Calu3 (cell line): ENCODE measurements around the gene TRA2A. TPM values are rescaled to one million over a fixed set of nuclear protein-coding genes. Genes with fewer than 3 reads are reported as not detected.
"Not testable (repeated sequence)": the region's sequence is repeated elsewhere in the genome, so short reads cannot be mapped to it uniquely, and the experiment has no call there.

Experiments
- BruUV-seq: library from RNA; stranded (reverse); fragments of 400-500 nt; replicated peaks from 2 replicates; lab custom pipeline; 2021; lab: Mats Ljungman, UMichigan
- CTCF ChIA-PET: fragments of 300-600 bp; sonication (Branson Sonifier 250); formaldehyde crosslinking; loops from one replicate; lab custom pipeline; 2022; ENCODE audit warnings: antibody characterized with exemption; lab: Charles Lee
- DNase-seq: peaks from one replicate; pipeline ENCODE4 v3.0.0; 2022
- H3K27ac Mint-ChIP-seq: one replicate; pipeline ENCODE4 v1.8.0; 2022; ENCODE audit warnings: mixed read lengths; ENCODE audit not compliant: unreplicated experiment
- H3K27me3 Mint-ChIP-seq: one replicate; pipeline ENCODE4 v1.8.0; 2022; ENCODE audit warnings: mixed read lengths; ENCODE audit not compliant: unreplicated experiment
- H3K36me3 Mint-ChIP-seq: one replicate; pipeline ENCODE4 v1.8.0; 2022; ENCODE audit warnings: mild to moderate bottlenecking, moderate library complexity, mixed read lengths; ENCODE audit not compliant: insufficient read depth, unreplicated experiment
- H3K4me1 Mint-ChIP-seq: one replicate; pipeline ENCODE4 v1.8.0; 2022; ENCODE audit warnings: mild to moderate bottlenecking, low read depth, mixed read lengths; ENCODE audit not compliant: unreplicated experiment
- H3K4me3 Mint-ChIP-seq: one replicate; pipeline ENCODE4 v1.8.0; 2022; ENCODE audit warnings: mild to moderate bottlenecking, low read depth, moderate library complexity, mixed read lengths; ENCODE audit not compliant: unreplicated experiment
- H3K9me3 Mint-ChIP-seq: one replicate; pipeline ENCODE4 v1.8.0; 2022; ENCODE audit warnings: low read depth, mixed read lengths; ENCODE audit not compliant: unreplicated experiment
- intact Hi-C: fragments of 100-400 bp; cut with micrococcal nuclease; formaldehyde crosslinking; loops from one replicate; pipeline ENCODE4 v1.10.0; 2022; ENCODE audit not compliant: unreplicated experiment
- total RNA-seq: library from RNA; stranded (reverse); gene quantifications from 2 replicates; pipeline ENCODE4 v1.2.3, GENCODE V29; 2022
- TF ChIP-seq, protein P1 (sequence below): fragments of 200-600 bp; IDR thresholded peaks from one replicate; pipeline ENCODE4 v1.8.0; 2022; ENCODE audit warnings: antibody characterized with exemption; ENCODE audit not compliant: unreplicated experiment

TRA2A gene
- total RNA-seq, 1 experiment from 2014 or later = 143 TPM

DNA sequence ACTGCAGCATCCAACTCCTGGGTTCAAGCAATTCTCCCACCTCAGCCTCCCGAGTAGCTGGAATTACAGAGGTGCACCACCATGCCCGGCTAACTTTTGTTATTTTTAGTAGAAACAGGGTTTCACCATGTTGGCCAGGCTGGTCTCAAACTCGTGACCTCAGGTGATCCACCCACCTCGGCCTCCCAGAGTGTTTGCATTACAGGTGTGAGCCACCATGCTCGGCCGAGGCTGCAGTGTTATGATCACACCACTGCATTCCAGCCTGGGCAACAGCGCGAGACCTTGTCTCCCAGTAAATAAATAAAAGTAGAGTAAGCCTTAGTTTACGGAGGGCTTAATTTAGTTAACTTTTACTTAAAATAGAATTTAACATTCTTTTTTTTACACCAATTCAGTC lies 37.8 kb downstream of the TRA2A start:
- H3K4me3 Mint-ChIP-seq = no peak overlapping the region
- CTCF ChIA-PET = no interaction called here
- no peak for DNase-seq
- H3K4me1 Mint-ChIP-seq = peaks cover 10% of the 10 kb centered on the region
- no peak overlapping the region for H3K27ac Mint-ChIP-seq
- TF ChIP-seq, protein P1, sequence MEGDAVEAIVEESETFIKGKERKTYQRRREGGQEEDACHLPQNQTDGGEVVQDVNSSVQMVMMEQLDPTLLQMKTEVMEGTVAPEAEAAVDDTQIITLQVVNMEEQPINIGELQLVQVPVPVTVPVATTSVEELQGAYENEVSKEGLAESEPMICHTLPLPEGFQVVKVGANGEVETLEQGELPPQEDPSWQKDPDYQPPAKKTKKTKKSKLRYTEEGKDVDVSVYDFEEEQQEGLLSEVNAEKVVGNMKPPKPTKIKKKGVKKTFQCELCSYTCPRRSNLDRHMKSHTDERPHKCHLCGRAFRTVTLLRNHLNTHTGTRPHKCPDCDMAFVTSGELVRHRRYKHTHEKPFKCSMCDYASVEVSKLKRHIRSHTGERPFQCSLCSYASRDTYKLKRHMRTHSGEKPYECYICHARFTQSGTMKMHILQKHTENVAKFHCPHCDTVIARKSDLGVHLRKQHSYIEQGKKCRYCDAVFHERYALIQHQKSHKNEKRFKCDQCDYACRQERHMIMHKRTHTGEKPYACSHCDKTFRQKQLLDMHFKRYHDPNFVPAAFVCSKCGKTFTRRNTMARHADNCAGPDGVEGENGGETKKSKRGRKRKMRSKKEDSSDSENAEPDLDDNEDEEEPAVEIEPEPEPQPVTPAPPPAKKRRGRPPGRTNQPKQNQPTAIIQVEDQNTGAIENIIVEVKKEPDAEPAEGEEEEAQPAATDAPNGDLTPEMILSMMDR = no peak
- intact Hi-C loops = no loop called here
- BruUV-seq = no TSS peak
- peaks cover 16% of the 10 kb centered on the region for H3K36me3 Mint-ChIP-seq
- no peaks in the 10 kb centered on the region for H3K9me3 Mint-ChIP-seq
- no peaks in the 10 kb centered on the region for H3K27me3 Mint-ChIP-seq

GRCh38 chr7:23491502-23491901 lies 40.3 kb downstream of the TRA2A start:
- BruUV-seq = no TSS peak
- no peak overlapping the region for H3K27ac Mint-ChIP-seq
- no peak for DNase-seq
- no peak overlapping the region for H3K4me3 Mint-ChIP-seq
- H3K36me3 Mint-ChIP-seq = peaks cover 5% of the 10 kb centered on the region
- H3K4me1 Mint-ChIP-seq = peaks cover 1% of the 10 kb centered on the region
- H3K27me3 Mint-ChIP-seq = no peaks in the 10 kb centered on the region
- H3K9me3 Mint-ChIP-seq = no peaks in the 10 kb centered on the region
- intact Hi-C loops = no loop called here
- CTCF ChIA-PET = interaction anchor here (0.7 kb wide), 1 partner anchor 151 kb away, joined by 14 read pairs; no protein-coding TSS in a partner anchor
- TF ChIP-seq, protein P1 = no peak

DNA sequence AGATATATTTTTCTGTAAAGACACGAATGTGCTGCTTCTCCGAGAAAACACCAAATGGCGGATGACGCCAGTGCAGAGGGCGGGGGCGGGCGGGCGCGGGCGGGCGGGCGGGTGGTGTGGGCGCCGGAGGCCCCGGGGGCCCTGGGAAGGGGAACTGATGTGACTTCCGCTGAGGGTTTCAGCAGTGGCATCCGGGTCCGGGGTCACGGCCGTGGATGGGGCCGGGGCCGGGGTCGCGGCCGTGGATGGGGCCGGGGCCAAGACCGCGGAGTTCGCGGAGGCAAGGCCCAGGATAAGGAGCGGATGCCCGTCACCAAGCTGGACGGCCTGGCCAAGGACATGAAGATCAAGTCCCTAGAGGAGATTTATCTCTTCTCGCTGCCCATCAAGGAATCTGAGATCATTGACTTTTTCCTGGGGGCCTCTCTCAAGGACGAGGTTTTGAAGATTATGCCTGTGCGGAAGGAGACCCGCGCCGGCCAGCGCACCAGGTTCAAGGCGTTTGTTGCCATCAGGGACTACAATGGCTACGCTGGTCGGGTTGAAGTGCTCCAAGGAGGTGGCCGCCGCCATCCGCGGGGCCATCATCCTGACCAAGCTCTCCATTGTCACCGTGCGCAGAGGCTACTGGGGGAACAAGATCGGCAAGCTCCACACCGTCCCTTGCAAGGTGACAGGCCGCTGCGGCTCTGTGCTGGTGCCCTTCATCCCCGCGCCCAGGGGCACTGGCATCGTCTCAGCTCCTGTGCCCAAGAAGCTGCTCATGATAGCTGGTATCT lies 41.2 kb downstream of the TRA2A start:
- no peaks in the 10 kb centered on the region for H3K9me3 Mint-ChIP-seq
- TF ChIP-seq, protein P1 = no peak
- H3K4me3 Mint-ChIP-seq = no peak overlapping the region
- peaks cover 9% of the 10 kb centered on the region for H3K4me1 Mint-ChIP-seq
- H3K27ac Mint-ChIP-seq = no peak overlapping the region
- peaks cover 5% of the 10 kb centered on the region for H3K36me3 Mint-ChIP-seq
- no TSS peak for BruUV-seq
- no peak for DNase-seq
- intact Hi-C loops = no loop called here
- CTCF ChIA-PET = interaction anchor here (0.6 to 0.7 kb wide), 2 partner anchors 227 to 980 kb away, joined by 3 to 10 read pairs; no protein-coding TSS in a partner anchor
- no peaks in the 10 kb centered on the region for H3K27me3 Mint-ChIP-seq

DNA sequence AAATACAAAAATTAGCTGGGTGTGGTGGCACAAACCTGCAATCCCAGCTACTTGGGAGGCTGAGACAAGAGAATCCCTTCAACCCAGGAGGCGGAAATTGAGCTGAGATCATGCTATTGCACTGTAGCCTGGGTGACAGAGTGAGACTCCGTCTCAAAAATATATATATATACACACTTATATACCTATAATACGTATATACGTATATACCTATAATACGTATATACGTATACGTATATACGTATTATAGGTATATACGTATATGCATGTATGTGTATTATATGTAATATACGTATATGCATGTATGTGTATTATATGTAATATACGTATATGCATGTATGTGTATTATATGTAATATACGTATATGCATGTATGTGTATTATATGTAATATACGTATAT lies 43.1 kb downstream of the TRA2A start:
- H3K36me3 Mint-ChIP-seq, H3K9me3 Mint-ChIP-seq, H3K27me3 Mint-ChIP-seq, DNase-seq, H3K4me3 Mint-ChIP-seq, BruUV-seq, intact Hi-C loops, CTCF ChIA-PET, H3K4me1 Mint-ChIP-seq, H3K27ac Mint-ChIP-seq: not testable (repeated sequence)

- H3K4me1 Mint-ChIP-seq = peaks cover 9% of the 10 kb centered on the region
- no peak overlapping the region for H3K27ac Mint-ChIP-seq
- TSS peak; percentile 38 for BruUV-seq
- H3K27me3 Mint-ChIP-seq = no peaks in the 10 kb centered on the region
- H3K36me3 Mint-ChIP-seq = peaks cover 5% of the 10 kb centered on the region
- no peaks in the 10 kb centered on the region for H3K9me3 Mint-ChIP-seq
- H3K4me3 Mint-ChIP-seq = no peak overlapping the region
- intact Hi-C loops = no loop called here
- DNase-seq = no peak
- TF ChIP-seq, protein P1 = no peak
- CTCF ChIA-PET = interaction anchor here (0.6 kb wide), 1 partner anchor 52 kb away, joined by 6 read pairs; no protein-coding TSS in a partner anchor
Observed at GRCh38 chr7:23487670-23488069, 44.1 kb downstream of the TRA2A start.
